GM10248 (cell line): ENCODE measurements around the gene SFRP4.
"Not testable (repeated sequence)": the region's sequence is repeated elsewhere in the genome, so short reads cannot be mapped to it uniquely, and the experiment has no call there.

Source experiments
- CTCF ChIA-PET: fragments of 300-600 bp; sonication (Branson Sonifier 250); formaldehyde crosslinking; extraction: SDS; loops from one replicate; lab custom pipeline; 2021; ENCODE audit warnings: antibody characterized with exemption; lab: Yijun Ruan, JAX
- POLR2A ChIA-PET: fragments of 350-650 bp; sonication (Branson Sonifier 250); formaldehyde crosslinking; extraction: SDS; loops from one replicate; lab custom pipeline; 2020; ENCODE audit warnings: antibody characterized with exemption; lab: Yijun Ruan, JAX
- DNase-seq: peaks from one replicate; pipeline ENCODE4 v3.0.0; 2012; ENCODE audit errors: extremely low spot score
- TF ChIP-seq, protein P1 (sequence below): IDR thresholded peaks from 2 replicates; pipeline ENCODE4 v1.5.1; 2012; ENCODE audit warnings: mild to moderate bottlenecking, low read depth; ENCODE audit errors: extremely low read depth, missing control alignments, control extremely low read depth

SFRP4 gene

GRCh38 chr7:37916673-37917660 lies at the start of gene SFRP4:
Gene SFRP4, minus strand, starts transcription at chr7:37916817. Its CDS starts 280 bp downstream, at chr7:37916537.
- DNase-seq: peak; percentile 51
- ChIA-PET POLR2A (no interaction called here), CTCF (interaction anchor here (0.8 to 3.1 kb wide), 30 partner anchors 9 to 458 kb away, joined by 3 to 19 read pairs (median 4); no protein-coding TSS in a partner anchor)
- TF ChIP-seq, protein P1, sequence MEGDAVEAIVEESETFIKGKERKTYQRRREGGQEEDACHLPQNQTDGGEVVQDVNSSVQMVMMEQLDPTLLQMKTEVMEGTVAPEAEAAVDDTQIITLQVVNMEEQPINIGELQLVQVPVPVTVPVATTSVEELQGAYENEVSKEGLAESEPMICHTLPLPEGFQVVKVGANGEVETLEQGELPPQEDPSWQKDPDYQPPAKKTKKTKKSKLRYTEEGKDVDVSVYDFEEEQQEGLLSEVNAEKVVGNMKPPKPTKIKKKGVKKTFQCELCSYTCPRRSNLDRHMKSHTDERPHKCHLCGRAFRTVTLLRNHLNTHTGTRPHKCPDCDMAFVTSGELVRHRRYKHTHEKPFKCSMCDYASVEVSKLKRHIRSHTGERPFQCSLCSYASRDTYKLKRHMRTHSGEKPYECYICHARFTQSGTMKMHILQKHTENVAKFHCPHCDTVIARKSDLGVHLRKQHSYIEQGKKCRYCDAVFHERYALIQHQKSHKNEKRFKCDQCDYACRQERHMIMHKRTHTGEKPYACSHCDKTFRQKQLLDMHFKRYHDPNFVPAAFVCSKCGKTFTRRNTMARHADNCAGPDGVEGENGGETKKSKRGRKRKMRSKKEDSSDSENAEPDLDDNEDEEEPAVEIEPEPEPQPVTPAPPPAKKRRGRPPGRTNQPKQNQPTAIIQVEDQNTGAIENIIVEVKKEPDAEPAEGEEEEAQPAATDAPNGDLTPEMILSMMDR: peak; percentile 66

DNA sequence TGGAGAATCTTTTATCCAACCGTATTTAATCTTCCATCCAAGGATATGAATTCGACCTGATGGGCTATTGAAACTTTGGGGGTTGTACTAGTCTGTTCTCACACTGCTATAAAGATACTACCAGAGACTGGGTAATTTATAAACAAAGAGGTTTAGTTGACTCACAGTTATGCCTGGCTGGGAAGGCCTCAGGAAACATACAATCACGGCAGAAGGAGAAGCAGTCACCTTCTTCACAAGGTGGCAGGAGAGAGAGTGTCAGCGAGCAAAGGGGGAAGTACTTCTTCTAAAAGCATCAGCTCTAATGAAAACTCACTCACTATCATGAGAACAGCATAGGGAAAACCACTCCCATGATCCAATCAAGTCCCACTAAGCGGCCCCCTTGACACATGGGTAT lies 47.6 kb upstream of the SFRP4 start:
- TF ChIP-seq, protein P1: no peak
- no peak for DNase-seq
- POLR2A ChIA-PET: no interaction called here
- CTCF ChIA-PET: interaction anchor here (1.6 kb wide), 2 partner anchors 9 to 22 kb away, joined by 3 read pairs; no protein-coding TSS in a partner anchor

DNA sequence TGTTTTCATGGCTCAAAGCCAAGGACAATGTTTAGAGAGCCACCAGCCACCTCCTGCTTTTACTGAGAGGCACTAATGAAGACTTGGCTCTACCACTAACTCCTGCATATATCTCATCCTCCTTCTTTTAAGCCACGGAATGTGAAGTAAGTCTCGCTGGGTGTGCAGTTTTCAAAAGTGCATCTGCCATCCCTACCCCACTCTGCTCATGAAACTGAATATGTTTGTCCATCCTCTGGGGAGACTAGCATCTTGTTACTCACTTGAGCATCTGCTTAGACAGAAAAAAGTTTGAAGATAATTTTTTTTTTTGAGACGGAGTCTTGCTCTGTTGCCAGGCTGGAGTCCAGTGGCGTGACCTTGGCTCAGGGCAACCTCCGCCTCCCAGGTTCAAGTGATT lies 44.6 kb upstream of the SFRP4 start:
- CTCF ChIA-PET: interaction anchor here (1.3 kb wide), 1 partner anchor 14 kb away, joined by 3 read pairs; no protein-coding TSS in a partner anchor
- POLR2A ChIA-PET: no interaction called here
- TF ChIP-seq, protein P1: no peak
- no peak for DNase-seq

DNA sequence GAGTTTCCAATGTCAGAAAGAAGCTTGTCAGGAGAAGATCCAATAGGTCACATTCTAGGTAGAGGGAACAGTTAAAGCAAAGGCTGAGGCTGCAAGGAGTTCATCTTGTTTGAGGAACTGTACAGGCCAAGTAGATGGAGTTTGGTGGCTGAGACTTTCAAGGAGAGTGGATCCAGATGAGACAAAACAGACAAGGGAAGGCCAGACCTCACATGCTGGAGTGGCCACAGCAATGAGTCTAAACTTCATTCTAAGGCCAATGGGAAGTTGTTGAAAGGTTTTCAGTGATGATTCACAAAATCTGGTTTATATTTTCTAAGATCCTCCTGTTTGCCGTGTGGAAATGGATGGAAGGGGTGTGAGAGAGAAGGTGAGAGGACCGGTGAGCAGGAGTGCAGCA lies 43.9 kb upstream of the SFRP4 start:
- ChIA-PET CTCF (no interaction called here), POLR2A (no interaction called here)
- no peak for DNase-seq
- TF ChIP-seq, protein P1: no peak

DNA sequence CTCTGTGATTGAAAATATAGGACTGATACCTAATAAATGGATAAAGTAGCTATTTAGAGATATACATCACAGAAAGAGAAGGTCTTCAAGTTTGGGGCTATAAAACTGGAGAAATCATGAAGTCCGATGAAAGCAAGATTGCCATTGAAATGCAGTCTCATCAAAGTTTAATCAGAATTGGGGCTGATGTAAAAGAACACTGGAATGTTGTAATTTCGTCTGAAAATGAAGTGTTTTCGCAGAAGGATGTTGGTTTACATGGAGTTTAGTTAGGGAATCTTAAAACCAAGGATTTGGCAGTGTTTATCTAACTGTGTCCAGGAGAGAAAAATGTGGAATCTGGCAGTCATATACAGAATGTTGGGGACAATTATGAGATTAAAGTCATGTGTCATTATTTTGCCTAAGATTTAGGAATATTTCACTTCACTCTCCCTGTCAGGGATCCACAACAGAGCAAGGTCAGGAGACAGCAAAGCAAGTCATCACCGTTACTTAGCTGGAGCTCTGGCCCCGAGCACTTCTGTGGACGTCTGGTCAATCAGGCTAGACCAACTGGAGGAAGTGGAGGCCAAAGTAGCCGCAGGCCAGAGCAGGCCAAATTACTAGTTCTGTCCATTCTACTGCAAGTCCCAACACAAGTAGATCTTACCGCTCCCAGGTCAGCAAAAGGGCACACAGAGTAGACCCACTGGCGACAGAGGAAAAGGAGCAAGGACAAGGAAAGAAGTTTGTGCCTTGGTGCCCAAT lies 40.8 kb upstream of the SFRP4 start:
- CTCF ChIA-PET: no interaction called here
- TF ChIP-seq, protein P1: no peak
- POLR2A ChIA-PET: no interaction called here
- no peak for DNase-seq

DNA sequence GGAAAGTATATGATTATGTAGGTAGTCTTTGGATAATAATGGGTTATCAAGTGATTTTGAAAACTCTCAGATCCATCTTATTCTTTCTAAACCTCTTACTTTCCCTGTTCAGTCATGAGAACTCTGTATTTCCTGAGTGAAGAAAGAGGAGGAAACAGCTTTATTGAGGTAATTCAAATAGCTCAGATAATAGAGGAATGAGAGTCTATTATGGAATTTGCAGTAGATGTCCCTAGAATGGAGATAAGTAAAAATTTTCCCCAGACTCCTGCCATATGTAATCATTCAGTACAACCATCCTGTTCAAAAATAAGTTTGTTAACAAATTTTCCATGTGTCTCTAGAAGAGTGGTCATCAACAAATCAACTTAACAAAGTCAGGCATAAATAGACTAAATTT lies 40.2 kb upstream of the SFRP4 start:
- ChIA-PET CTCF (no interaction called here), POLR2A (no interaction called here)
- TF ChIP-seq, protein P1: no peak
- DNase-seq: no peak

GRCh38 chr7:37954217-37954616 lies 37.6 kb upstream of the SFRP4 start:
- POLR2A ChIA-PET, DNase-seq: not testable (repeated sequence)
- CTCF ChIA-PET: interaction anchor here (1.3 kb wide), 1 partner anchor 11 kb away, joined by 3 read pairs; no protein-coding TSS in a partner anchor
